HG02588 (cell line): ENCODE results near the gene TMEM254.
"Not testable (repeated sequence)": the region's sequence is repeated elsewhere in the genome, so short reads cannot be mapped to it uniquely, and the experiment has no call there.

Experiments
- ATAC-seq: cut with Tn5 transposase; IDR thresholded peaks from one replicate; pipeline ENCODE4 v1.9.1; 2021; ENCODE audit warnings: mild to moderate bottlenecking, moderate library complexity; ENCODE audit not compliant: unreplicated experiment

Gene TMEM254, protein sequence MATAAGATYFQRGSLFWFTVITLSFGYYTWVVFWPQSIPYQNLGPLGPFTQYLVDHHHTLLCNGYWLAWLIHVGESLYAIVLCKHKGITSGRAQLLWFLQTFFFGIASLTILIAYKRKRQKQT

DNA sequence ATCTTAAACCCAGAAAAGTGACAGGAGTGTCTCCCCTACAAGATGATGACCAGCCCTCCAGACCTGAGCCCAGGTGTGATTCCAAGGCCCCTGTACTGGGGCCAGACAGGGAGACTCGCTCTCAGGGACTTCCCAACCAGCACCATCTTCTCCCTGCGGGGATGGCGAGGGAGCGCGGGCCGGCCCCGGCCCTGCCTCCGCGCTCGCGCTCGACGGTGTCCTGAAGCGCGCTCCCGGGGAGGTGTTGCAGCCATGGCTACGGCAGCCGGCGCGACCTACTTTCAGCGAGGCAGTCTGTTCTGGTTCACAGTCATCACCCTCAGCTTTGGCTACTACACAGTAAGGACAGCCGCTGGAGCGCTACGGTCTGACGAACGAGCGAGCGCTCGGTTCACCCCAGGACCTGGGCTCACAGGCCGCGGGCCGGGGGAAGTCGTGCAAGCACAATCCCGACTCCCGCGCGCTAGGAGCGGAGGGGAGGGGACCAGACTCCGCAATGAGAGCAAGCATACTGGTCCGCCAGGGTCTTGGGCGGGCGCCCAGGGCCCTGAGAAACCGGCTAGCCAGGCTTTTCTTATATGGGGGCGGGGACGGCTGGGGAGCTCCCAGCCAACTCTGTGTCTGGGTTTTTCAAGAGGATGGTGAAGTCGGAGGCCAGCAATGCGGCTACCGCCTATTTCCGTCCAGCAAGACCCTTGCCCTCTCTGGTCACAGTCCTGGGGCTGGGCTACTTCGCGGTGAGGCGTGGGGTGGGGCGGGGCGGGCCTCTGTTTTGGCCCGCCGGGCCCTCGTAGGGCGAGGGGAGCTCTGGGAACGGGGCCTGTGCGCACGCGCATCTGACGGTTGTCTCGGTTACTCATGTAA, at the start of gene TMEM254:
TMEM254 (plus strand) TSS at position 218 of the 864 bp plus-strand sequence; CDS start at position 253, 35 bp downstream.
- peak; percentile 84 for ATAC-seq

DNA sequence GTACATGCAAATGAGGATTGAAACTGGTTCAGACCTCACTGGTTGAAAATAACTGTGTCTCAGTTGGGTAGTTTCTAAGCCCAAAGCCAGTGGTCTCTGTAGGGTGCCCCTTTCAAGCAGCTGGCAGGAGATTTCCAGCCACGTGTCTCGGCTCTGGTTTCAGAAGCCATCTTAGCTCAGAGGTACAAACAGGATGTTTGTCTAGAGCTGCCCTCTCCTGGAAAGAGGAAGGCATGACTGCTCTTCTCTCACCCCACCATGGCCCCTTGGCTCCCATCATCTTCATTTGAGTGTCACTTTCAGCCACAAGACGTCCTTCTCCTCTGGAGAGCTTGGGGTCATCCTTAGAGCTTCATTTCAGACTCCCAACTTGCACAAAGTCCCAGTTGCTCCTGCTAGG, 49.3 kb upstream of the TMEM254 start:
- not testable (repeated sequence) for ATAC-seq

DNA sequence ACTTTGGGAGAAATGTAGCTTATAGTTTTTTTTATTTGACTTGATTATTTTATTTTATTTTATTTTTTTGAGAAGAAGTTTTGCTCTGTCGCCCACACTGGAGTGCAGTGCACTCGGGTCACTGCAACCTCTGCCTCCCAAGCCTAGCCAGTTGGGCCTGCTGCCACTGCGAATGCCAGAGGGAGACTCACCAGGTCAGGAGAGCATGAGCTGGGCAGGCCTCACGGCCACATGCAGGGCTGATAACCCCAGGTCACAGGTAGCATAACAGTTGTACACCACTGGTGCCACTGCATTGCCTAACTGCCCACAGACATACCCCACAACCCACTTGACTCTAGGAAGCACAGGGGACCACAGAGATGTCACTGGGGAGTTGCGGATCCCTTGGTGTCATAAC, 48.6 kb upstream of the TMEM254 start:
- not testable (repeated sequence) for ATAC-seq

DNA sequence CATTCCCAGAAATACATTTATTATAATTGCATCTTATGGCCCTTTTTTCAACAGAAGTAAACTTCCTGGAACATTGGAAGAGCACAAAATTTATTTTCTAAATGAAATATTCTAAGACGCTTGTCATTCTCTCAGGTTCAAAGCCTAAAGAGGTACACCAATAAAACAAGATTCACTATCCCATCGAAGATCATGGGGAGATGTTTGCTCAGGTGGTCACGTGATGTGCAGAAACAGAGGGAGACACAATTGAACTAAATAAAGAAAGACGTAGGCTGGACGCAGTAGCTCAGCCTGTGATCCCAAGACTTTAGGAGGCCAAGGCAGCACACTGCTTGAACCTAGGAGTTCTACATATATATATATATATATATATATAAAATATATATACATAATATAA, 46.0 kb upstream of the TMEM254 start:
- ATAC-seq: no peak

DNA sequence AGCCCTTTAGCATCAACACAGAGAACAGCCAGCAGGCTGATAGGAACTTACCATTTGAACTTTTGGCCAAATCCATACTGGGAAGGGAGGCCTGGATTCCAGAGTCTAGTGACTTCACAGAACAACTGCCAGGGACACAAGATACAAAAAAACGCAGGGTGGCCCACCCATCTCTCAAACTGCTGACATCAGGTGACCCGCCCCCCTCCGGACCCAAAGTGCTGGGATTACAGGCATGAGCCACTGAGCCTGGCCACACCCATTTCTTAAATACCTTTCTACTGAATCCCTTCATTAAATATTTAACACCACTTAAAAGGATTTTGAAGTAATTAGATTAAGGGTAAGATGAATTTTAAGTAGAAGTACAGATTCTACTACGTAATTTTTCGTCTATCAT, 43.7 kb upstream of the TMEM254 start:
- ATAC-seq: not testable (repeated sequence)

DNA sequence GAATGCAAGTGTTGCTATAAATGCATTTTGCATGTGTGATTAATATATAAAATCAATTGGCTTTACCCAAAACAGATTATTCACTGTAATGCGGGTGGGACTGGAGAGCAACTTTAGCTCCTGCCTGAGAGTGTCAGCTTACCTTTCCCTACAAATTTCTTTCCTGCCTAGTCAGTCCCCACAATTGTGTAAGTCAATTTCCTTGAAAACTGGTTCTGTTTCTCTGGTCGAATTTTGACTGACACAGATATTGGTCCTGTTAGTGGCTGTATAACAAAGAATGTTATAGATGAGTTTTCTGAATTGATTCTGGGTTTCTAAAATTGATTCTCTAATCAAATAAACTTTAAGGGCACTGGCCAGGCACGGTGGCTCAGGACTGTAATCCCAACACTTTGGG, 43.0 kb upstream of the TMEM254 start:
- ATAC-seq: not testable (repeated sequence)

DNA sequence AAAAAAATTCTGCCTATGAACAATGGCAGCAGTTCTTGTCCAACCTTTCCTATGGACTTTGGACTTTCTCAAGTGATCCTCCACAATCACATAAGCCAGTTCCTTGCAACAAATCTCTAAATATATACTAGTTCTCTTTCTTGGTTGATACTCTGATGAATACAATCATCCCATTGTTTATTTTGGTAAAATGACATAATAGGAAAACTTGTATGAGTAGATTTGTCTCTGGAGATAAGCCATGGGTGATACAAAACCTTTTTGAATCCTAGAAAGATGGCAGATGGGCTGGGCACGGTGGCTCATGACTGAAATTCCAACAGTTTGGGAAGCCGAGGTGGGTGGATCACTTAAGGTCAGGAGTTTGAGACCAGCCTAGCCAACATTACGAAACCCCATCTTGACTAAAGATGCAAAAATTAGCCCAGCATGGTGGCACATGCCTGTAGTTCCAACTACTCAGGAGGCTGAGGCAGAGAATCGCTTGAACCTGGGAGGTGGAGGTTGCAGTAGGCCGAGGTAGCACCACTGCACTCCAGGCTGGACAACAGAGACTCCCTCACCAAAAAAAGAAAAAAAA, 41.5 kb upstream of the TMEM254 start:
- ATAC-seq: not testable (repeated sequence)

DNA sequence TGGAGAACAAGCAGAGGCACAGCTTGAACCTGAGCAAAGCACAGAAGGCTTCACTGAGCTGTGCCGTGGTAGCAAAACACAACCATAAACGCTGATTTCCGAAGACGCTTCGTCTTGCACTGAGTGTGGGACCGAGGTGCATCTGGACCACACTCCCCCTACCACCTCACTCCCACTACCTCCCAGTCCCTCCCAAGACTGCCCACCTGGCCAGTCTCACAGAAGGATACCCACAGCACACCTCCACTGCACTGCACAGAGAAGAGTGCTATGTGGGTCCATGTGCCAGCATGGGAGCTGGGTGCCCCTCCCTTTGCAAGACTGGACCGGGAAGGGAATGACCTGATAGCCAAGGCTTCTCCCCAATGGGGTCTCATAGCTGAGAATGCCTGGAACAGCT, 40.2 kb upstream of the TMEM254 start:
- not testable (repeated sequence) for ATAC-seq

DNA sequence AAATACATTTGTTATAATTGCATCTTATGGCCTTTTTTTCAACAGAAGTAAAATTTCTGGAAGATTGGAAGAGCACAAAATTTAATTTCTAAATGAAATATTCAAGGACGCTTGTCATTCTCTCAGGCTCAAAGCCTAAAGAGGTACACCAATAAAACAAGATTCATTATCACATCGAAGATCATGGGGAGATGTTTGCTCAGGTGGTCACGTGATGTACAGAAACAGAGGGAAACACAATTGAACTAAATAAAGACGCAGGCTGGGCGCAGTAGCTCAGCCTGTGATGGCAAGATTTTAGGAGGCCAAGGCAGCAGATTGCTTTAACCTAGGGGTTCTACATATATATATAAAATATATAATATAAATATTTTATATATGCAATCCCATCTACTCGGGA, 37.3 kb upstream of the TMEM254 start:
- no peak for ATAC-seq

DNA sequence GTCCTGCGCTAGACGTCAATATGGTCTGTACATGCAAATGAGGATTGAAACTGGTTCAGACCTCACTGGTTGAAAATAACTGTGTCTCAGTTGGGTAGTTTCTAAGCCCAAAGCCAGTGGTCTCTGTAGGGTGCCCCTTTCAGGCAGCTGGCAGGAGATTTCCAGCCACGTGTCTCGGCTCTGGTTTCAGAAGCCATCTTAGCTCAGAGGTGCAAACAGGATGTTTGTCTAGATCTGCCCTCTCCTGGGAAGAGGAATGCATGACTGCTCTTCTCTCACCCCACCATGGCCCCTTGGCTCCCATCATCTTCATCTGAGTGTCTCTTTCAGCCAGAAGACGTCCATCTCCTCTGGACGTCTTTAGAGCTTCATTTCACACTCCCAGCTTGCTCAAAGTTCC, 33.5 kb upstream of the TMEM254 start:
- not testable (repeated sequence) for ATAC-seq

DNA sequence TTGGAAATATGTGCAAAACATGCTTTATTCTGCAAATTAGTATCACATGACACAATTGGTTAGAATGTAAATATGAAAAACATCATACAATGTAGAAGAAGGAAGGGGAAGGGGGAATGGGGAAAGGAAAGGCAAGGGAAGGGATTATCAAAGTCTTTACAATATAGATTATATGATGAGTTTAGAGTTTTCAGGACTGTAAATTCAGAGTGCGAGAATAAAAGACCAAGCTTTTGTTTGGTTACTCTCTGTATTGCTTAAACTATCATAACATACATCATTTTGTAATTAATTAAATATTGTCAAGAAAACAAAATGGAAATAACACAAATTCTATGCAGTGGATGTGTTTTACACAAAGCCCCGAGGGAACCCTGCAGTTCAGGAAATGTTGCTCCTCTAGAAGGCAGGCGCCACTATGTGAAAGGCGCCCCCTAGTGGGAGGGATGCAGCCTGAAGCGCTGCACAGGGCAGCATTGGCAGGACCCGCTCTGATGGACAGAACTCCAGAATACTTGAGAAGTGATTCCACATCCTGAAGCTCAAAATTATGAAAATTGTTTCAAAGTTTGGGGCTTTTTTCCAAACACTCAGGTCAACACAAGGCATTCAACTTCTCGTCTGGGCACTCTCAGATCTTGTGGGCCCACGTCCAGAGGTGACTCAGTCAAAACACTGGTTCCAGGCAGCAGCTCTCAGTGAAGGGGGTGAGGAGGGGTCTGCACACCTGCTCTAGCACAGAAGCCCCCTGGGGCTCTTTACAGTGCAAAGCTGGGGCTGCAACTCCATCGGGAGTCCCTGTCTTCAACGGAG, 31.6 kb upstream of the TMEM254 start:
- peak; percentile 78 for ATAC-seq

DNA sequence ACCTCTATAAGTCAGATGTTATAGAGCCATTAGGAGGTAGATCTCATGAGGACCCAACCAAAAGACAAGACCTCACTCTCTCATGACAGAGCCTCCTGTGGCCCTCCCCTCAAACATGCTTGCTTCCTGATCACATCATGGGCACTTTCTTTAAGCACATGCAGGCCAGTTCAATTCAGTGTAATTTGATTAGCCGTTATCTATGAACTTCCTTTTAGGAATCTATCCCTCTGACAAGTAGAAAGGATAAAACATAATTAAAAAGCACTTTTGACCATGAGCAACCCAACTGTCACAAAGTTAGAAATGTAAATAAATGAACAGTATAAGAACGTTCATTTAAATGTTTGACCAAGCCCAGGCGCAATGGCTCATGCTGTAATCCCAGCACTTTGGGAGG, 27.7 kb upstream of the TMEM254 start:
- no peak for ATAC-seq

DNA sequence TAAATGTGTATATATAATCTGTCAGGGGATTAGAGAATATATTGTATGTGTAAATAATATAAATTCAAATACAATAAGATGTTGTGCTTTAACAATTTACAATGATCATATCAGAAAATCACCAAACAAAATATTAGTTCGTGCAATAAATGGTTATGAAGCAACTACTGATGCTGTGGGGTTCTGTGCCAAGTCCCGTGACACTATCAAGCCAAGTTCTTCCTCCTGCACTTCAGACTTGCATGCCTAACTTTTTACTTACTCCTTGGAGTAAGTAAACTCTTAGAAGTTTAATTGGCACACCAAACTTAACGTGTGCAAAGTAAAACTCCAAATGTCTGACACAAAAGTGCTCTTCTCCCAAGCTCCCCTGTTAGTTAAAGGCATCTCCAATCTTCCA, 26.5 kb upstream of the TMEM254 start:
- no peak for ATAC-seq

DNA sequence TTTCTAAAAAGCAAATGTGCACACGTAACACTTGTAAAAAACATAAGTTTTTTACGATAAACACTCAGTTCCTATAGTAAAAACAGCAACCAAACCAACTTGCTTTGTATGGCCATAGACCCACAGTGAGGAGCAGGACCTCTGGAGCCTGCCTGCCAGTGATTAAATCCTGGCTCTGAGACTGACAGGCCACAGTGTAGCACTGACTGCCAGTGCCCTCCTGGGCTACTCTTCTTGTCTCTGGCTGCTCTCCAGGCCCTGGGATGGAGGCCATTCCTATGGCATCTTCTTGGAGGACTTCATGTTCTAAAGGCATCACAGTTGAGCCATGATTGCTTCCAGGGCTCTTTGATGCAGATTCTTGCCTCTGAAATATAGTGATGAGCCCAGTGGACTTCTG, 22.7 kb upstream of the TMEM254 start:
- no peak for ATAC-seq

DNA sequence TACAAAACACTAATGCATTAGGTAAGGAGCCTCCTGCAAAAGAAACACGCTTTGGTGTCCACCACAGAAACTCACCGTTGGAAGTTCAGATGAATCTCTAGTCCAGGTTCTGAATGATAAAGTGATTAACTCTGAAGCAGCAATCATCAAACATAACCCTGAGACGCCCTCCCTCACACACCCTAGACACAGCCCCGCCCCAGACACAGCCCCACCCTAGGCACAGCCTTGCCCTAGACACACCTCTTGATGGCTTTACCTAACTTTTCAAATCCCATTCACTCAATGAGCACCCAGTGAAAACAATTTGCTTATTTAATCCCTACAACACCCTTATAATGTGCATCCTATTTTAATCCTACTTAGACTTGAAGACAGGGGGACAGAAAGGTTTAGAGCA, 21.3 kb upstream of the TMEM254 start:
- no peak for ATAC-seq

DNA sequence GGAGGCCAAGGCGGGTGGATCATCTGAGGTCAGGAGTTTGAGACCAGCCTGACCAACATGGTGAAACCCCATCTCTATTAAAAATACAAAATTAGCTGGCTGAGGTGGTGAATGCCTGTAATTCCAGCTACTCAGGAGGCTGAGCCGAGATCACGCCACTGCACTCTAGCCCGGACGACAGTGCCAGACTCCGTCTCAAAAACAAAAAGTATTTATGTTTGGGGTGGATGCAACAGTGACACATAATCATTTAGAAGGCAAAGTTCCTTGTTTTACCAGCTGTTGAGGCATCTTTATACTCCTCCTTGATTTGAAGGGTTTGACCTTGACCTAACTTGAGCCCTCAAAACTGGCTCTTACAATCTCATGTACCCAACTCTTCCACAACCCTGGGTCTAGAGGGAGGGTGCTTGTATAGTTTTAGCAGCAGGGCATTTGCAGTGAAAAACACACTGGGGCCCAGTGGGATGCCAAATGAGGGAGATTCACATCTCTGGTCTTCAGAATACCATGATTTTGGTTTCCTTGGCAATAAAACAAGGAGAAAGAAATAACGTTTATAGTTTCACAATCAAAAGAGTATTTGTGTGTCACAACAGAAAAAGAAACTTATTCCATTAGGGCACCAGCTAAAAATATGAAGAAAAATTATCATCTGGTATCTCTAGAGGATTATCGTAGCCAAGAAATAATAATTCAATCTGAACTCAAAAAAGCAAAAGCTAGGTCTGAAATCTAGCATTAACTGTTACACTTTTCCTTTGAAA, 14.2 kb upstream of the TMEM254 start:
- ATAC-seq: no peak

DNA sequence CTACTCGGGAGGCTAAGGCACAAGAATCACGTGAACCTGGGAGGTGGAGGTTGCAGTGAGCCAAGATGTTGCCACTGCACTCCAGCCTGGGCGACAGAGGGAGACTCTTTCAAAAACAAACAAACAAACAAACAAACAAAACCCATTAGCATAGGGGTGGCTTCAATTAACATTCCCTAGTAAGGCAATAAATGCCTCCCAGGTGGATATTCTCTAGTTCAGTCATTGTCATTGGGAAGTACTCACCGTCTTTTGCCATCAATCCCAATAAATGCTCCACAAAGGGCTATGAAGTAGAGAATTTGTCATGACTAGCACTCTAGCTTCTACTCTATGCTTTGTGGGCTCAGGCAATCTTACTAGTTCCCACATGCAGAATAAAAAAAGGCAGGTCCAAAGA, 11.7 kb upstream of the TMEM254 start:
- no peak for ATAC-seq

DNA sequence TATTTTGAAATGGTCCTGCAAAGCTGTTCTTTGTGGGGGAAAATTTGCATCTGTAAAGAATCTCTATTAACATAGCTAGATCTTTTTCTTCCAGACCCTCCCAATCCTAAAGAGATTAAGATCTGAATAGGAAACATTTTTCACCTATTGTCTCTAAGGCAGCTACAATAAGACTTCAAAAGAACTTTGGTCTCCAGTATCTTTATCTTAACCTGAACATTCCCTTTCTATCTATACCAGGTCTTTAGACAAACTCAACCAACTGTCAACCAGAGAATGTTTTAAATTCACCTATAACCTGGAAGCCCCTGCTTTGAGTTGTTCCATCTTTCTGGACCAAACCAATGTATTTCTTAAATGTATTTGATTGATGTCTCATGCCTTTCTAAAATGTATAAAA, 10.6 kb upstream of the TMEM254 start:
- ATAC-seq: not testable (repeated sequence)

DNA sequence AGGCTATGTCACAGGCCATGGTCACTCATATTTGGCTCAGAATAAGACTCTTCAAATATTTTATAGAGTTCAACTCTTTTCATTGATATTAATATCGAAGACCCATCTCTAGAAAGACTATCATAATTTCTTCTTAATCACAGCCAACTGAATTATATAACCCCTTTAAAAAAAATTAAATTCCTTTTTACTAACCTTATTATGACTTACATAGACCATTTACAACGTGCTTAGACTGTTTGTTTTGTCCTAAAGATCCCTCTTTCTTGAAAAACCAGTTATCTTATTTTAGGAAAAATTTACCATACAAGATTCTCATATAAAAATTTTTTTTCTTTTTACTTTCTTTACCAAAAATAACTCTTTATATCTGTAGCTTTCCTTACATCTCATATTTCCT, 10.2 kb upstream of the TMEM254 start:
- ATAC-seq: no peak

DNA sequence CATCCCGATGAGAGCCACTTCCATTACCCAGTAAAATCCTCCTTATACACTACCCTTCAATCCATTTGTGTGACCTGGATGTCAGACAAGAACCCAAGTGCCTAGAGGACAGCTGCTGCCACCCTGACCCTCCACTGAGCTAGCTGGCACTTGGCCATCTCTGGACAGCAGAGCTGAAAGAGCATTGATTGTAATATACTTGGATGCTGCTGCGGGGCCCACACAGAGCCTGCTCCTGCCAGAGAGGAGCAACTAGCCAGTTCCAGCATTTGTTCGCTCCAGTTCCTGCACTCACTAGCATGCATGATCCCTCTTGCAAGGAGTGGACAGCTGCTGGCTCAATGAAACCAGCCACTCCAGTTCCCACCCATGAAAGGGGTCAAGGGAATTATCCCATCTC, 8.4 kb upstream of the TMEM254 start:
- no peak for ATAC-seq

DNA sequence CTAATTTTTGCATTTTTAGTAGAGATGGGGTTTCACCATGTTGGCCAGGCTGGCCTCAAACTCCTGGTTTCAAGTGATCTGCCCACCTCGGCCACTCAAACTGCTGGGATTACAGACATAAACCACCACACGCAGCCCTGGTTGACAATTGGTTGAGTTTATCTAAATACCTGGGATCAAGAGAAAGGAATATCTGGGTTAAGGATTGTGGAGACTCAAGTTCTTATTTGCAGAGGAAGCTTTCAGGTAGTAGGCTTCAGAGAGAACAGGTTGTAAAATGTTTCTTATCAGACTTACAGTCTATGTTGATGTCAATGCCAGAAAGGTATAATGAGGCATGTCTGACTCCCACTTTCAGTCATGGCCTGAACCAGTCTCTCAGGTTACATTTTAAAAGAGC, 5.9 kb upstream of the TMEM254 start:
- ATAC-seq: no peak
